ENCODE measurements around the gene ZC3H13. TPM values are rescaled to one million over a fixed set of nuclear protein-coding genes. Genes with fewer than 3 reads are reported as not detected.

Gene ZC3H13
- total and polyA plus RNA-seq, 2 of the 4 experiments (the other 2 are of a cell fraction): 7.7 to 10.8 TPM

DNA sequence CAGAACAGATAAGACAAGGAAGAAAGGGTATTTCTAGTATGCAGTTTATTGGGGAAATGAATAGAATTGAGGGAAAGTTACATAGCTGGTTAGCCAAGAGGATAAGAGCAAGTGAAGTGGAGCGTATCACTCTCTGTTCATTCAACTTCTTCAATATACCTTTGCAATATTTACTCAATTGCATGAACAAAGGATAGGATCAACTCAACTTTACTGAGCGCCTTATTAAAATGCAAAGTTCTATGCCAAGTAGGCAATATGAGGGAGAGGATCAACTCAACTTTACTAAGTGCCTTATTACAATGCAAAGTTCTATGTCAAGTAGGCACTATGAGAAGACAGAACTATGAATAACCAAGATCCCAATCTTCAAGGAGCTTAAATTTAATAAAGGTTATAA, 43.9 kb downstream of the ZC3H13 start:
- Histone ChIP-seq H3K23ac (ENCODE audit: low read depth, low read length) (no peak overlapping the region), H4K91ac (ENCODE audit: insufficient read depth, low read depth, low read length) (no peak overlapping the region), H3K79me1 (ENCODE audit: low read depth in 1 of 2, low read length in 2 of 2) (peaks cover 0 to 2% of the 10 kb centered on the region in 2 experiments; a peak in 1 of 4 replicates), H3K9ac (ENCODE audit: low read depth, low read length) (no peak overlapping the region), H3K56ac (ENCODE audit: extremely low read depth, insufficient read depth, low read length) (no peak overlapping the region), H4K5ac (ENCODE audit: low read depth, low read length) (no peak overlapping the region), H3K18ac (ENCODE audit: low read depth, low read length) (no peak overlapping the region), H4K8ac (ENCODE audit: low read depth in 2 of 2, low read length in 2 of 2) (no peak overlapping the region), H2BK20ac (ENCODE audit: low read depth, low read length) (no peak overlapping the region), H2AK9ac (replicated peaks; ENCODE audit: low read depth, low read length, poor library complexity) (no peak overlapping the region), H3K36me3 (ENCODE audit: control insufficient read depth, insufficient read depth, low read length) (peaks cover 15% of the 10 kb centered on the region), H4K20me1 (ENCODE audit: insufficient read depth, low read length) (no peaks in the 10 kb centered on the region), H3K4me3 (ENCODE audit: insufficient read depth, low read depth, low read length) (no peak overlapping the region), H3K27ac (ENCODE audit: insufficient read depth, low read length) (no peak overlapping the region), H3K27me3 (ENCODE audit: control insufficient read depth, insufficient read depth, low read length) (no peaks in the 10 kb centered on the region), H3K14ac (replicated peaks; ENCODE audit: low read depth, low read length) (no peak overlapping the region), H2AK5ac (ENCODE audit: low read depth, low read length) (no peak overlapping the region), H3K9me1 (ENCODE audit: insufficient read depth, low read length) (0 out of 2 replicates have a peak, but pooled peaks cover 3% of the 10 kb centered on the region), H2BK15ac (ENCODE audit: low read depth, low read length) (no peak overlapping the region), H2BK120ac (ENCODE audit: low read depth, low read length) (no peak overlapping the region), H3K4ac (ENCODE audit: low read depth, low read length) (no peak overlapping the region), H3K9me3 (ENCODE audit: control insufficient read depth, insufficient read depth, low read length) (no peaks in the 10 kb centered on the region), H3K4me1 (ENCODE audit: control insufficient read depth, insufficient read depth, low read length) (no peaks in the 10 kb centered on the region), H2BK5ac (ENCODE audit: low read depth, low read length, poor library complexity, severe bottlenecking) (no peak overlapping the region), H2AFZ (replicated peaks; ENCODE audit: low read length, poor library complexity) (no peak overlapping the region), H3K4me2 (ENCODE audit: low read depth, low read length) (no peak overlapping the region)
- BruUV-seq (replicated peaks): no TSS peak
- no CpG with 5 or more reads among the region's 2 CpGs for WGBS, 2 experiments (ENCODE audit: extremely low coverage in 2 of 2, insufficient read length in 1 of 2)
- in situ Hi-C loops (cut with MboI; ENCODE audit: low sequenced_read_pairs): no loop called here
- ChIA-PET CTCF (no interaction called here), POLR2A (ENCODE audit: unreplicated experiment) (no interaction called here)
- ATAC-seq (ENCODE audit: low read depth) (no peak), DNase-seq (no peak)
- TF ChIP-seq, protein P1, sequence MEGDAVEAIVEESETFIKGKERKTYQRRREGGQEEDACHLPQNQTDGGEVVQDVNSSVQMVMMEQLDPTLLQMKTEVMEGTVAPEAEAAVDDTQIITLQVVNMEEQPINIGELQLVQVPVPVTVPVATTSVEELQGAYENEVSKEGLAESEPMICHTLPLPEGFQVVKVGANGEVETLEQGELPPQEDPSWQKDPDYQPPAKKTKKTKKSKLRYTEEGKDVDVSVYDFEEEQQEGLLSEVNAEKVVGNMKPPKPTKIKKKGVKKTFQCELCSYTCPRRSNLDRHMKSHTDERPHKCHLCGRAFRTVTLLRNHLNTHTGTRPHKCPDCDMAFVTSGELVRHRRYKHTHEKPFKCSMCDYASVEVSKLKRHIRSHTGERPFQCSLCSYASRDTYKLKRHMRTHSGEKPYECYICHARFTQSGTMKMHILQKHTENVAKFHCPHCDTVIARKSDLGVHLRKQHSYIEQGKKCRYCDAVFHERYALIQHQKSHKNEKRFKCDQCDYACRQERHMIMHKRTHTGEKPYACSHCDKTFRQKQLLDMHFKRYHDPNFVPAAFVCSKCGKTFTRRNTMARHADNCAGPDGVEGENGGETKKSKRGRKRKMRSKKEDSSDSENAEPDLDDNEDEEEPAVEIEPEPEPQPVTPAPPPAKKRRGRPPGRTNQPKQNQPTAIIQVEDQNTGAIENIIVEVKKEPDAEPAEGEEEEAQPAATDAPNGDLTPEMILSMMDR (conservative IDR thresholded peaks at IDR 0.05; ENCODE audit: low read depth, low read length): no peak
- TF ChIP-seq FOS (IDR thresholded peaks at IDR 0.05; ENCODE audit: low read depth, low read length) (no peak), RCOR1 (IDR thresholded peaks at IDR 0.05; ENCODE audit: insufficient replicate concordance, low read length) (no peak), RFX5 (IDR thresholded peaks at IDR 0.05; ENCODE audit: low read depth, low read length) (no peak), BHLHE40 (IDR thresholded peaks at IDR 0.05; ENCODE audit: low read depth, low read length) (no peak), MAFK (IDR thresholded peaks at IDR 0.05; ENCODE audit: low read depth, low read length) (no peak), MAZ (IDR thresholded peaks at IDR 0.05; ENCODE audit: borderline replicate concordance, low read depth, low read length) (no peak), POLR2A (IDR thresholded peaks at IDR 0.05; ENCODE audit: low read depth, low read length) (no peak), RAD21 (IDR thresholded peaks at IDR 0.05; ENCODE audit: low read length) (no peak), NFE2L2 (IDR thresholded peaks at IDR 0.05; ENCODE audit: low read depth, low read length) (no peak), SMC3 (IDR thresholded peaks at IDR 0.05; ENCODE audit: low read depth, low read length) (no peak), CHD1 (IDR thresholded peaks at IDR 0.05; ENCODE audit: low read depth, low read length) (no peak), MXI1 (IDR thresholded peaks at IDR 0.05; ENCODE audit: borderline replicate concordance, low read depth, low read length) (no peak), CEBPB (IDR thresholded peaks at IDR 0.05; ENCODE audit: low read depth, low read length) (no peak)
- TF ChIP-seq, protein P2, sequence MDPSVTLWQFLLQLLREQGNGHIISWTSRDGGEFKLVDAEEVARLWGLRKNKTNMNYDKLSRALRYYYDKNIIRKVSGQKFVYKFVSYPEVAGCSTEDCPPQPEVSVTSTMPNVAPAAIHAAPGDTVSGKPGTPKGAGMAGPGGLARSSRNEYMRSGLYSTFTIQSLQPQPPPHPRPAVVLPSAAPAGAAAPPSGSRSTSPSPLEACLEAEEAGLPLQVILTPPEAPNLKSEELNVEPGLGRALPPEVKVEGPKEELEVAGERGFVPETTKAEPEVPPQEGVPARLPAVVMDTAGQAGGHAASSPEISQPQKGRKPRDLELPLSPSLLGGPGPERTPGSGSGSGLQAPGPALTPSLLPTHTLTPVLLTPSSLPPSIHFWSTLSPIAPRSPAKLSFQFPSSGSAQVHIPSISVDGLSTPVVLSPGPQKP (IDR thresholded peaks at IDR 0.05; ENCODE audit: borderline replicate concordance, low read depth, low read length): no peak
- TF ChIP-seq, protein P3, sequence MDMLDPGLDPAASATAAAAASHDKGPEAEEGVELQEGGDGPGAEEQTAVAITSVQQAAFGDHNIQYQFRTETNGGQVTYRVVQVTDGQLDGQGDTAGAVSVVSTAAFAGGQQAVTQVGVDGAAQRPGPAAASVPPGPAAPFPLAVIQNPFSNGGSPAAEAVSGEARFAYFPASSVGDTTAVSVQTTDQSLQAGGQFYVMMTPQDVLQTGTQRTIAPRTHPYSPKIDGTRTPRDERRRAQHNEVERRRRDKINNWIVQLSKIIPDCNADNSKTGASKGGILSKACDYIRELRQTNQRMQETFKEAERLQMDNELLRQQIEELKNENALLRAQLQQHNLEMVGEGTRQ (IDR thresholded peaks at IDR 0.05; ENCODE audit: low read depth, low read length): no peak
- dilution Hi-C loops (cut with HindIII; ENCODE audit: low sequenced_read_pairs, unreplicated experiment): no loop called here
- intact Hi-C loops (cut with micrococcal nuclease): no loop called here

Measured in IMR-90 (cell line).